ENCODE data around the gene NUP205.

NUP205 gene

DNA sequence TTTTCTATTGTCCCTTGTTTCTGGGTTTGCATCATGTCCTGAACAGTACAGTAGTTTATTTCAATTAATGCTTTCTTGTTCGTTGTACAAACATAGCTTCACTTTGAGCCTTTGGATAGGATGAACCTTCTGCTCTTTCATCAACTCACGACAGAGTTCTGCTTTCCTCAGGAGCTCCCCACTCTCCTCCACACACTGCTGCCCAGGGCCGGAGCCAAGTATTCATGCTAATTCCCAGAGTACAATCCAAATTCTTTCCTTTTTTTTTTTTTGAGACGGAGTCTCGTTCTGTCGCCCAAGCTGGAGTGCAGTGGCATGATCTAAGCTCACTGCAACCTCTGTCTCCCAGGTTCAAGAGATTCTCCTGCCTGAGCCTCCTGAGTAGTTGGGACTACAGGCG lies 7.5 kb upstream of the NUP205 start:
- no peak for DNase-seq (ENCODE audit: low read depth)

- no peak for DNase-seq (ENCODE audit: low read depth)
Measured at GRCh38 chr7:135552148-135552547, 5.6 kb upstream of the NUP205 start.

- no peak for DNase-seq (ENCODE audit: low read depth)
Measured at GRCh38 chr7:135553346-135553745, 4.4 kb upstream of the NUP205 start.

- peak; percentile 16 for DNase-seq (ENCODE audit: low read depth)
Measured at GRCh38 chr7:135558337-135558767, 635 bp downstream of the NUP205 start.

GRCh38 chr7:135558881-135559280 lies 1.2 kb downstream of the NUP205 start:
- no peak for DNase-seq (ENCODE audit: low read depth)

DNA sequence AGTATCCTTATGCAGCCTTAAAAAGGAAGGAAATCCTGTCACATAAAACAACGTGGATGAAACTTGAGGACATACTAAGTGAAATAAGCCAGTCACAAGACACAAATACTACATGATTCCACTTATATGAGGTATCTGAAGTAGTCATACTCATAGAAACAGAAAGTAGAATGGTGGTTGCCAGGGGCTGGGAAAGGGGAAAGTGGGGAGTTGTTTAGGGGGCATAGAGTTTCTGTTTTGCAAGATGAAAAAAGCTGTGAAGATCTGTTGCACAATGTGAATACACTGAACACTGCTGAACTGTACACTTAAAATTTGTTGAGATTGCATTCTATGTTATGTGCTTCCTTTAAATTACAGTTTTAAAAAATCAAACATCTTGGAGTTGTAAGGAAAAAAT lies 2.9 kb downstream of the NUP205 start:
- DNase-seq (ENCODE audit: low read depth): no peak

DNA sequence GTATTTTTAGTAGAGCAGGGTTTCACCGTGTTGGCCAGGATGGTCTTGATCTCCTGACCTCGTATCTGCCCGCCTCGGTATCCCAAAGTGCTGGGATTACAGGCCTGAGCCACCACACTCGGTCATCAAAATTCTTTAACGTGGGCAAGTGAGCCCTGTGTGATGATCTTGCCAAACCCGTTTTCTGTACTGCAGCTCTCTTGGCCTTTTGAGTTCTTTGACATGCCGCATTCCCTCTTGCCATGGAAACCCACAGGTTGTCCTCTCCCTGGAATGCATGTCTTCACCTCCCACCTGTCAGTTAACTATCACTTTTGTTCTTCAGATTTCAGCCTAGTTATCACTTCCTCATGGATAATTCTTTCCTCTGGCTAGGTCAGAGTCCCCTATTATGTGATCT lies 5.0 kb downstream of the NUP205 start:
- DNase-seq (ENCODE audit: low read depth): no peak

DNA sequence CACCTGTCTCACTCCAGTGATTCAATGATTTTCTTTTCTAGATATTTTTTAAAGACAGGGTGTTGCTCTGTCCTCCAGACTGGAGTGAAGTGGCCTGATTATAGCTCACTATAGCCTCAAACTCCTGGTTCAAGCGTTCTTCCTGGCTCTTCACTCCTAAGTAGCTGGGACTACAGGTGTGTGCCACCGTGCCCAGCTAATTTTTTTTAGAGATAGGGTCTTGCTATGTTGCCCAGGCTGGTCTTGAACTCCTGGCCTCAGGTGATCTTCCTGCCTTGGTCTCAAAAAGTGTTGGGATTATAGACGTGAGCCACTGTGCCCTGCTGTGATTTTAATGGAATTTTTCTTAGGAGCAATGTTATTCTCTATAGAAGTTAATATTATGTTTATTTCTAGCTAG lies 14.1 kb downstream of the NUP205 start:
- DNase-seq (ENCODE audit: low read depth): no peak

DNA sequence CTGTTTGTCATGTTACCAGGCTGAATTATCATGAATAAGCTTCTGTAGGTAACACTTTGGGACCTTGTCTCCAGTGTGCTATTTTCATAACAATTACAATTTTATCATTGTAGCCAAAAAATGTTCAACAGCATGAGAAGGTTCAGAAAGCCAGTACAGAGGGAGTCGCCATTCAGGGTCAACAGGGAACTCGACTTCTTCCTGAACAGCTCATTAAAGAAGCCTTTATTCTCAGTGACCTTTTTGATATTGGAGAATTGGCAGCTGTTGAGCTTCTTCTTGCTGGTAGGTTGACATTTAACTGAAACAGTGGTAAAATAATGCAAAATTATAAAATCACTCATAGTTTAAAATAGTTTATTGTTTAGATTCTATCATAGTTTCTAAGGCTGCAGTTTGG lies 15.8 kb downstream of the NUP205 start:
- no peak for DNase-seq (ENCODE audit: low read depth)

GRCh38 chr7:135575296-135575695 lies 17.6 kb downstream of the NUP205 start:
- DNase-seq (ENCODE audit: low read depth): no peak

DNA sequence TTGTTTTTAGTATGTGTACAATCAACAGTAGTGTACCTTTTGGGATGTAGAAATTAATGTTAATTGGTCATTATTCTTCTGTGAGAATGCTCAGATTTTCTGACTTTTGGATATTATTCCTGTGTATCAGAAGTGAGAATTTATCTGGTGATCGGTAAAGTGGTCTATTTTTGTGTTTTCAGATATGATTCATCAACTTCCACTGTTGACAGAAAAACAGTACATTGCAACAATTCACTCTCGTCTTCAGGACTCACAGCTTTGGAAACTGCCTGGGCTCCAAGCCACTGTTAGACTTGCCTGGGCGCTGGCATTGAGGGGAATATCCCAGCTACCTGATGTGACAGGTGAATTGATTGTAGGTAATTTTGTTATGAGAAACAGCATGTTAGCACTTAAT lies 20.9 kb downstream of the NUP205 start:
- DNase-seq (ENCODE audit: low read depth): no peak

- DNase-seq (ENCODE audit: low read depth): no peak
Measured at GRCh38 chr7:135584362-135585353, 26.9 kb downstream of the NUP205 start.

DNA sequence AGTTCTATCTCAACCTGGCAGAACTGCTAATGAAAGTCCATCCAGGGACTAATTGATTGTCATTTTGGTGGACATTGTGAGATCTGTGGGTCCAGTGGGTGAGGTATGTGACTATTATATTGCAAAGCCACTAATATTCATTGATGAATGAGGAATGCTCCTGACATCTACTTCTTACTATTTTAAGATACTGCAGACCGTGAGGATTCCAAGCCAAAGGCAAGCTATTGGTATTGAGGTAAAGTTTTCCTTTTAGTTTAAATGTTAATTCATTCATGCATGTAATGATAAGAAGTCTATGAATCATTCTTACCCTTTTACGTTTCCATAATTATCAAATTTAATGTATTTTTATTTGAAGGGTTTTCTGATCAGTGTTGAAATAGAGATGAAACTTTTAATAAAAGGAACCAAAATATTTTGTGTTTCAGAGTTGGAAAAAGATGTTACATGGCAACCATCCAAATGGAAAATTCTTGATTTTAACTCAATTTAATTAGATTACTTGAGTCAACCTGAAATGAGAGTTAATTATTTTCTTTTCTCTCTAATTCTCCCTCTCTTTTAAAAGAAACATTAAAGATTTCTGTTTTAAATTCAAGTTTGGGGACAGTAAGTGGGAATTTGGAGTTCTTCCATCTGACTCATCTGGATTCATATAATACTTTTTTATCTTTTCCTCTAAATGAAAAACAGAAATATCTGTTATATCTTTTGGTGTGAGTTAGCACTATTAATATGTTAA lies 39.6 kb downstream of the NUP205 start:
- DNase-seq (ENCODE audit: low read depth): no peak

DNA sequence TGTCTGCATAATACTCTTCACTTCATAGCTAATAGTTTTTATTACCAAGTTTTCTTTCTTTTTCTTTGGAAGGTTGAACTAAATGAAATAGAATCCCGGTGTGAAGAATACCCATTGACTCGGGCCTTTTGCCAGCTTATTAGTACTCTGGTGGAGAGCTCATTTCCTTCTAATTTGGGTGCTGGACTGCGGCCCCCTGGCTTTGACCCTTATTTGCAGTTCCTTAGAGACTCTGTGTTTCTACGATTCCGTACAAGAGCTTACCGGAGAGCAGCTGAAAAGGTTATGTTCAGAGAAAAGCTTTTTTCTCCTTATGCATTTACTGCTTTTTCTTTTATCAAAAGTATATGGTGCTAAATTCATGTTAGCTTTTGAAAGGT lies 40.2 kb downstream of the NUP205 start:
- DNase-seq (ENCODE audit: low read depth): no peak

- no peak for DNase-seq (ENCODE audit: low read depth)
Measured at GRCh38 chr7:135599471-135599870, 41.8 kb downstream of the NUP205 start.

- no peak for DNase-seq (ENCODE audit: low read depth)
Measured at GRCh38 chr7:135600226-135600625, 42.5 kb downstream of the NUP205 start.

DNA sequence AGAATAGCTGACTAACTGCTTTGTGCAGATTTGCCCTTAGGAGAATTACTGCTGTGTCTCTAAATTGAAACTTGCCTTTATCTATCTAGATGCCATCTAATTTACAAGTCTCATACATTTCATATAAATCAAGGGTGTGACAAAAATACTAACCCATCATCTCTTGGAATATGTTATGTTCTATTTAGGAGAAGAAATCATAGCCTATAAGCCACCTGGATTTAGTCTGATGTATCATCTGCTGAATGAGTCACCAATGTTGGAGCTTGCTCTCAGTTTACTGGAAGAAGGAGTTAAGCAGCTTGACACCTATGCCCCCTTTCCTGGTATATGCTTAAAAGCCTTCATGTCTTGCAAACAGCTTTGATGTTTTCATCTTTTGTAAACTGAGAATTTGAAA lies 43.5 kb downstream of the NUP205 start:
- DNase-seq (ENCODE audit: low read depth): no peak

- no peak for DNase-seq (ENCODE audit: low read depth)
Measured at GRCh38 chr7:135602304-135602703, 44.6 kb downstream of the NUP205 start.

- no peak for DNase-seq (ENCODE audit: low read depth)
Measured at GRCh38 chr7:135616136-135616535, 58.4 kb downstream of the NUP205 start.

DNA sequence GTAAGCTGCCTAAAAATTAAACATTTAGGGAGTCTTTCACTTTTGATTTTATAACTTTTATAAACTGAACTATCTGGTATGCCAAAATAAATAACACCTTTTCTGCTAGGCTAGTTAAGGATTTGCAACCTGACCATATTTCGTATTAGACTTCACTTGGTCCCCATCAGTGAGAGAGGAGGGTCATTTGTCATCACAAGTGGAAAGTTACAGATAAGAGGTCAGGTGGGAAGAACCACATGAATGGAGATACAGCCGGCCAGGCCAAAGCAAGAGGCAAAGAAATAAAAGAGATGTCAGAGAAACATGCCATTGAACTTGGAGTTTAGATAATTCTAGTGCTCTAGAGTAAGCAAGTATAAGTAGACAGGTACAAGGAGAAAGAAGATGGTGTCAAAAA lies 60.1 kb downstream of the NUP205 start:
- DNase-seq (ENCODE audit: low read depth): no peak

DNA sequence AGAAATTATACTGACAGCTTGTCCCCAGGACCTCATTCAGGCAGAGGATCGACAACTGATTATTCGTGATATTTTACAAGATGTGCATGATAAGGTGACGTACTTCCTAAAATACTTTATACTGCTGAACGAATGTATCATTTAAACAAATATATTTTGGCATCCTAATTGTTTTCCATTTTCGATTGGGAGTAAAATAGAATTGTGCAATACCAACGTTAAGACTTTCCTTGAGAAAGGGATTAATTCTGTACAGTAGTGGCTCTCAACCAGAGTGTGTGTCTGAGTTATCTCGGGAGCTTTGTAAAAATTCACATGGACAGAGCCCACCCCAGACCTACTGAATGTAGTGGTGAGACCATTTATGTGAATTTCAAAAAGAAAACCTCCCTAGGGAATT lies 60.8 kb downstream of the NUP205 start:
- DNase-seq (ENCODE audit: low read depth): no peak

DNA sequence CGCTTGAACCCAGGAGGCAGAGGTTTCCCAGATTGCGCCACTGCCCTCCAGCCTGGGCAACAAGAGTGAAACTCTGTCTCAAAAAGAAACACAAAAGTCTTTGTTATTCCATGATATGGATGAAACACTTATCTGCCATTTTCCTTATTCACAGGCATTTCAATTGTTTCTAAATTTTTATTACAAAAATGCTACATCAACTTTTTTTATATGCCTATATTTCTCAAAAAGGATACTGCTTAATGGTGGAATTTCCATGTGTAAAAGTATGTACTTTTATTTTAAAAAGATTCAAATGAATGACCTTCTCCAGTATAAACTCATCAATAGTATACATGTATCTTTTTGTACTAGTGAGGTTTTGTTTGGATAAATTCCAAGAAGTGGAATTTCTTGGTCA lies 62.7 kb downstream of the NUP205 start:
- DNase-seq (ENCODE audit: low read depth): no peak
